ENCODE data around the gene HLA-DRB5. TPM values are rescaled to one million over a fixed set of nuclear protein-coding genes. Genes with fewer than 3 reads are reported as not detected.
A peak's percentile ranks its signal among the peaks of the same experiment; 100 is the strongest.
"Not testable (repeated sequence)": the region's sequence is repeated elsewhere in the genome, so short reads cannot be mapped to it uniquely, and the experiment has no call there.

Gene HLA-DRB5
- total RNA-seq, result 0.13 and 0.26 TPM in 2 replicates

- DNase-seq (ENCODE audit: low read depth in 2 of 2), result peak in 1 of 2 donors; percentile 3
These were observed at the start of gene HLA-DRB5 for GRCh38 chr6:32529697-32530430. HLA-DRB5 (minus strand) TSS chr6:32530287; CDS start chr6:32530224, 63 bp downstream.

GRCh38 chr6:32578962-32579361 is 48.9 kb upstream of the HLA-DRB5 start:
- DNase-seq (ENCODE audit: low read depth in 2 of 2), result no peak

GRCh38 chr6:32577493-32577892 is 47.4 kb upstream of the HLA-DRB5 start:
- not testable (repeated sequence) for DNase-seq (ENCODE audit: low read depth in 2 of 2)

DNA sequence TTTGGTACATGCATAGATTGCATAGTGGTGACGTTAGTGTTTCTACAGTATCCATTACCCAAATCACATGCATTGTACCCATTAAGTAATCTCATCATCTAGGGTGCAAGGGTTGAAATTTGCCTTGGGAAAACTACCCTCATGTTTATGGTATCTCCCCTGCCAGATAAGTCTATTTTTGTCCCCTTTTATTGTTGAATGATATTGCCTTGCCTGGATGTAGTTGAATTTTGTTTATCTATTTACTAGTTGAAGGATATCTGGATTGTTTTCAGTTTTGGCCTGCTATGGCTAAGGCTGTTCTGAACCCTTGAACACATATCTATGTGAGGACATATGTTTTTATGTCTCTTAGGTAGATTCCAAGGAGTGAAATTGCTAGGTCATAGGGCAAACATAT is 46.2 kb upstream of the HLA-DRB5 start:
- DNase-seq (ENCODE audit: low read depth in 2 of 2), result no peak

GRCh38 chr6:32570363-32570905 is 40.3 kb upstream of the HLA-DRB5 start:
- no peak for DNase-seq (ENCODE audit: low read depth in 2 of 2)

- no peak for DNase-seq (ENCODE audit: low read depth in 2 of 2)
These were observed 38.5 kb upstream of the HLA-DRB5 start for GRCh38 chr6:32568561-32568960.

DNA sequence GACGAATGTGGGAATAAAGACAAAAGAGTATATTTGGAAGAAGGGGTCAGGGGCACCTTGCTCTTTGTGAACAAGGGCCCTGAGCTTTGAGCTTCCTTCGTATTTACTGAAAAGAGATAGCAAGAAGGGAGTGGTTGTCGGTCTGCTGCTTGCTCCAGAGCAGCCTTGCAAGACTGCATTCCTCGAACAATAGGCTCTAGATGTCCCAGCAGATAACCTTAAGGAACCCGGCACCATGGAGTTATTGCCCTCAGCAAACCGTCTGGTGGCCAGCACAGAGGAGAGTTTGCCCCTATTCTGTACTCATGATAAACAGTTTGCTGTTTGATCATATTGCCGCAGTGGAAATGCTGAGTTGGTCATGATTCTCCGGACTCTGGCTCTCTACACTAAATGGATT is 36.9 kb upstream of the HLA-DRB5 start:
- no peak for DNase-seq (ENCODE audit: low read depth in 2 of 2)

- no peak for DNase-seq (ENCODE audit: low read depth in 2 of 2)
These were observed 35.4 kb upstream of the HLA-DRB5 start for GRCh38 chr6:32565511-32565910.

DNA sequence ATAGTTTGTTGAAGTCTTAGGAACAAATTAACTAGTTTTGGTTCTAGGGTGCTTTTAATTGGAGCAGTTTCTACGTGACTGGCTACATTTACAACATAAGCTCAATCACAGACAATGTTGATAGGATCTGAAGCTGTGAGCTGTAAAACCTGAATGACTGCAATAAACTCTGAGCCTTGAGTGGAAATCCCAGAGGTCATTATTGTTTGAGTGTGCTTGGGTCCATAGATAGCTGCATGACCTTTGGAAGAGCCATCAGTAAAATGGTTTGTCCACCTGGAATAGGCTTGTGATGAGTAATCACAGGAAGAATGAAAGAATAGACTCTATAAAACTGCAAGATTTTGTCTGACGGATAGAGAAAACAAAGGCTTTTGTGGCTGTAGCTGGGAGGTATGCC is 32.9 kb upstream of the HLA-DRB5 start:
- DNase-seq (ENCODE audit: low read depth in 2 of 2), result no peak

GRCh38 chr6:32559747-32560146 is 29.7 kb upstream of the HLA-DRB5 start:
- DNase-seq (ENCODE audit: low read depth in 2 of 2), result no peak

GRCh38 chr6:32558426-32559057 is 28.5 kb upstream of the HLA-DRB5 start:
- DNase-seq (ENCODE audit: low read depth in 2 of 2), result no peak

- no peak for DNase-seq (ENCODE audit: low read depth in 2 of 2)
These were observed 24.3 kb upstream of the HLA-DRB5 start for GRCh38 chr6:32554116-32554965.

DNA sequence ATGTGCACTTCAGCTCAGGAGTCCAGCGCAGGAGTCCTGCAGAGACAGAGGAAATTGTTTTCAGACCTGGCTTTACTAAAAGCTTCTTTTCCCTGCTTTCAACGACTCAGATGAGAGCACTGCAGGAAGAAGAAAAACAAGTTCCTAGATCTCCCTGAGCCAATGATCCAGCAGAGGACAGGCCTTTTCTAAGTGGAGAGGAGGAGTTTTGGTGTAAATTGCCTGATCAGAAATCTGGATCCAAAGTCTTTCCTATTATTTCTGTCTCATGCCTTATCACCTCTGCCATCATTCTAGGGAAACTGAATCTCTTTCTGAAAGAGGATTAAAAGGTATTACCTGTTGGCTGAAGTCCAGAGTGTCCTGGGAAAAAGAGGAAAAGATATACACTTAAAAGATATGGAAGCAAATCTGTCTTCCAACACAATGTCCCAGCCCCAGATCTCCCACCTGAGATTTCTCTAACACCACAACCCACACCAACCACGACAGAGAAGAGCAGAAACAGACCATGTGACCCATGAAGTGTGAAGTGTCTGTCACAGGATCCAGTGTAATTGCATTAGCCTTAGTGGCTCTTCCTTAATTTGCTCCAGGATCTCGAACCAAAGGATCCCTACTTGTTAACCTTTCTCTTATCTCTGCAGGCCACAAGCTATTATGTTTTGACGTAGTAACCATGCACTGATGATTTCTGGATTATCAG is 23.1 kb upstream of the HLA-DRB5 start:
- DNase-seq (ENCODE audit: low read depth in 2 of 2), result no peak

DNA sequence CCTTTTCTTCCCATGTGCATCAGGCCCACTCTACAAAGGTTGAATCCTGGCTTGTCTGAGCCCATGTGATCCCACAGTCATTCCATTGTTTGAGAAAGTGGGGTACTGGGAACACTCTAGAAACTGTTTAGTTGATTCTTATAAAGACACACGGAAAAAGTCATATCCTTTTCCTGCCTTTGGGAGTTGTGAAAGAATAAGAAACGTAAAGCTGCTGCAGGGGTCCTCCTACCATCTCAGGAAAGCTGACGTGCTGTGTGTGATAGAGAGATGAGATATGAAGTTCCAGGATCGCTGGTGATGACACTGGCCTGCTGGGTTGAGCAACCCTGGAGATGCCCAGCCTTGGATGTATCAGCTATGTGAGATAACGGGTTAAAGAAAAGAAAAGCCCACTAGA is 21.3 kb upstream of the HLA-DRB5 start:
- DNase-seq (ENCODE audit: low read depth in 2 of 2), result peak in 1 of 2 donors; percentile 16

DNA sequence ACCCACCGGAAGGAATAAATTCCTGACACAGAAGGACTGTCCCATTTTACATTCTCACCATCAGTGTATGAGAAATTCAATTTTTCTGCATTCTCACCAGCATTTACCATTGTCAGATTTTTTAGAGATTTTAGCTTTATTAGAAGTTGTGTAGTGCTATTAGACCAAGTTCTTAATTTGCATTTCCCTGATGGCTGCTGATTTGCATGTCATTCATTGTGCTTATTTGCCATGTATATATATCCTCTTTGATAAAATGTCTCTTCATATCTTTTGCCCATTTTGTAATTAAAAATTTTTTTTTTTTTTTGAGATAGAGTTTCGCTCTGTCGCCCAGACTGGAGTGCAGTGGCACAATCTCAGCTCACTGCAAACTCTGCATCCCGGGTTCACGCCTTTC is 9.8 kb upstream of the HLA-DRB5 start:
- no peak for DNase-seq (ENCODE audit: low read depth in 2 of 2)

GRCh38 chr6:32530431-32530793 is 325 bp upstream of the HLA-DRB5 start:
- DNase-seq (ENCODE audit: low read depth in 2 of 2), result not testable (repeated sequence)

- DNase-seq (ENCODE audit: low read depth in 2 of 2), result no peak
These were observed 7.6 kb downstream of the HLA-DRB5 start for GRCh38 chr6:32522302-32523047.

DNA sequence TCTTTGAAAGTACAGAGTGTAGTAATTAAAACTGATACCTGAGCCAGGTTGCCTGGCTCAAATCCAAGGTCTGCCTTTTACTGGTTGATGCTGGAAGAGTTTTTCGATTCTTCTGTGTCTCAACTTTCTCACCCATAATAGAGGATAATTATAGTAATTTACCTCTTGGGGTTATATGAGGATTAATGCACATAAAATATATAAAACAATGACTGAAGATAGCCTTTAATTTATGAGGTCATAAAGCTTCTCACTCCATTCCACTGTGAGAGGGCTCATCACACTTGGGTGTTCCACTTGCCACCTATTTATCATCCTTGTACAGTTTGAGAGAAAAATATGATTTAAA is 10.2 kb downstream of the HLA-DRB5 start:
- DNase-seq (ENCODE audit: low read depth in 2 of 2), result no peak

DNA sequence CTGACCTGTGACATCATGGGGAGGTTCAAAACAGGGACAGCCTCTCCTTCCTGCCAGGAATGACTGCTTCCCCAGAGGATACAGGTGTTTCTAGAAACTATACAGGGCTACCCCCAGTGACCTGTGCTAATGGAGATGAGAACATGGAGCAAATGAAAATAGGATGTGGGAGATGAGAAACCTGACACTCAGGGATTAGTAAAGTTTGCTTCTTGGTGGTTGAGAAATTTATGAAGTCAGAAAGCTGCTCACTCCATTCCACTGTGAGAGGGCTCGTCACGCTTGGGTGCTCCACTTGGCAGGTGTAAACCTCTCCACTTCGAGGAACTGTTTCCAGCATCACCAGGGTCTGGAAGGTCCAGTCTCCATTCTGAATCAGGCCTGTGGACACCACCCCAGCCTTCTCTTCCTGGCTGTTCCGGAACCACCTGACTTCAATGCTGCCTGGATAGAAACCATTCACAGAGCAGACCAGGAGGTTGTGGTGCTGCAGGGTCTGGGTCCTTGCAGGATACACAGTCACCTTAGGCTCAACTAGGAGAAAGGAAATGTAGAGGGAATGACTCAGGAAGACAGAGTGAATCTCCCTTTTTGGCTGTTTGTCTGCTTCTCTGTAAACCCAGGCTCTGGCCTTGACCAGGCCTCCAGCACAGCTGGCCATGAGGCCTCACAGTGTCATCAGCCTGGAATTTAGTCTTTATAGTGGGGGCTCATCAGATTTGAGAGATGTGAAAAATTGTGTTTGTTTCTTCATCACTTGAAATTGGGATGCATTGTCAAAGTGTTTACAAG is 10.8 kb downstream of the HLA-DRB5 start:
- no peak for DNase-seq (ENCODE audit: low read depth in 2 of 2)
